H1 (cell line): ENCODE data around the gene OMG.

Experiments
- CBX5 ChIP-seq: fragments of 300-800, 300-1000 bp; sonication (generic); IDR thresholded peaks from 2 replicates; pipeline ENCODE4 v1.7.1; 2016; ENCODE audit warnings: antibody characterized with exemption, low read length, low read depth
- CEBPB ChIP-seq: IDR thresholded peaks from 2 replicates; pipeline ENCODE4 v1.6.1; 2012; ENCODE audit warnings: low read depth, low read length
- CHD1 ChIP-seq: IDR thresholded peaks from 2 replicates; pipeline ENCODE4 v1.6.1; 2012; ENCODE audit warnings: low read depth, low read length, improper control_type of control experiment
- CTCF ChIP-seq, 3 experiments: IDR thresholded peaks; 1 replicate in 2 of 3; 2 replicates in 1 of 3; pipeline versions ENCODE4 v1.5.1 to v1.6.1; 2011; ENCODE audit warnings: low read length in 3 of 3, mild to moderate bottlenecking in 3 of 3, inconsistent platforms in 2 of 3, low read depth in 1 of 3, moderate library complexity in 1 of 3; ENCODE audit not compliant: insufficient read depth in 1 of 3; ENCODE audit errors: control extremely low read depth in 1 of 3
- EGR1 ChIP-seq: IDR thresholded peaks from 2 replicates; pipeline ENCODE4 v1.6.1; 2011; ENCODE audit warnings: low read depth, low read length, borderline replicate concordance
- MAFK ChIP-seq: IDR thresholded peaks from 2 replicates; pipeline ENCODE4 v1.6.1; 2012; ENCODE audit warnings: low read depth, mild to moderate bottlenecking, improper control_type of control experiment, low read length
- POLR2AphosphoS5 ChIP-seq: IDR thresholded peaks from 2 replicates; pipeline ENCODE4 v1.6.1; 2011; ENCODE audit warnings: low read depth, low read length
- RBBP5 ChIP-seq: IDR thresholded peaks from 2 replicates; pipeline ENCODE4 v1.7.1; 2012; ENCODE audit warnings: low read depth, mild to moderate bottlenecking, inconsistent platforms, low read length, moderate library complexity, borderline replicate concordance
- TAF1 ChIP-seq: IDR thresholded peaks from 2 replicates; pipeline ENCODE4 v1.6.1; 2011; ENCODE audit warnings: mild to moderate bottlenecking, low read depth, low read length
- TCF12 ChIP-seq: IDR thresholded peaks from 2 replicates; pipeline ENCODE4 v1.6.1; 2011; ENCODE audit warnings: low read depth, mild to moderate bottlenecking, low read length

DNA sequence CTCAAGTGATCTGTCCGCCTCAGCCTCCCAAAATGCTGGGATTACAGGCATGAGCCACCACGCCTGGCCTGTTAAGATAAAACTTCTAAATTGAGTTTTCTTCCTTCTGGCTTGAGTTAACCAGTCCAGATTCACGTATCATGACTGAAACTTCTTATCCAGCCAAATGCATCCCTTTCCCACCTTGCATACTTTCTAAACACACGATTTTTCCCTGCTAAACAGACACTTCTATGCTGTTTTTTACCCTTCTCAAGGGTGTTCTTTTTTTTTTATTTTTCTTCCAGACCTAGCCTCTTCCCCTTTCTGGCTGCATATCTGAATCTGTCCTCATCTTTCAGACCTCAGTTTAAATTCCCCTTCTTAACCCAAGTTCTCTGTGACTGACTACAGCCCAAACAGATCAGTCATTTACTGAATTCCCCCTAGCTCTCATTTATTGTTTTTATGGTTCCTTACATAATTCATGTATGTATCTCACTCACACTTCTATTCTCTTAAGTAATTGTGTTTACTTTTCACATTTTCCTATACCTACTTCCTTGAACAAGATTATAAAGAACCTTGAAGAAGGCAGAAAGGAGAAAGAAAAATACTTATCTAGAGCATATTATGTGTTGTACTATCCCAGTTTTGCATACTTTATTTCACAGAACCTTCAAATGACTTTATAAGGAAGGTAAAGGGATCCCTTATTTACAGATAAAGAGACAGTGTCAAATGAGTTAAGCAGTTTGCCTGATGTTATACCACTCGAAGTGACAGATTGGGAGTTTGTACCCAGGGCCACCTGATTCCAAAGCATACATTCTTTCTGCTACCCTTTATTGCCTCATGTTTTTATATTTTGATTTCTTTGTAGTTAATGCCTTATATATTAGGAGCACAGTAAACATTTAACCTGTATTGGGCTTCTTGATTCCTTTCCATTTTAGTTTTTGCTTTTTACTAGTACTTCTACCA, 11.6 kb upstream of the OMG start:
- TF ChIP-seq CHD1 (no peak), POLR2AphosphoS5 (no peak), CTCF (IDR thresholded peaks at IDR 0.05; ENCODE audit: control extremely low read depth in 1 of 3, insufficient read depth in 1 of 3, low read depth in 1 of 3, low read length in 3 of 3) (no peak), TCF12 (no peak), MAFK (no peak), EGR1 (no peak), CBX5 (no peak), TAF1 (no peak), RBBP5 (no peak), CEBPB (no peak)
